ACC112 (cell line): ENCODE results near the gene JUNB.

Experiments
- H2AFZ ChIP-seq: fragments of 200-600 bp; sonication (generic); one replicate; pipeline ENCODE4 v1.6.0; 2017; ENCODE audit warnings: antibody characterized with exemption, low read length; ENCODE audit not compliant: unreplicated experiment
- H3K27ac ChIP-seq: fragments of 200-600 bp; sonication (generic); 2 replicates; pipeline ENCODE4 v1.5.1; 2014; ENCODE audit warnings: low read depth, mild to moderate bottlenecking, antibody characterized with exemption, low read length, moderate library complexity
- H3K27me3 ChIP-seq: fragments of 200-600 bp; sonication (generic); 2 replicates; pipeline ENCODE4 v1.6.1; 2014; ENCODE audit warnings: mild to moderate bottlenecking, antibody characterized with exemption, low read length, moderate library complexity, mixed read lengths; ENCODE audit not compliant: insufficient read depth
- H3K36me3 ChIP-seq: fragments of 200-600 bp; sonication (generic); 2 replicates; pipeline ENCODE4 v1.6.1; 2016; ENCODE audit warnings: mild to moderate bottlenecking, antibody characterized with exemption, low read length, moderate library complexity, mixed read lengths; ENCODE audit not compliant: insufficient read depth
- H3K4me1 ChIP-seq: fragments of 200-600 bp; sonication (generic); one replicate; pipeline ENCODE4 v1.6.1; 2016; ENCODE audit warnings: low read length, mixed read lengths; ENCODE audit not compliant: insufficient read depth, unreplicated experiment, control insufficient read depth
- H3K4me3 ChIP-seq: fragments of 200-600 bp; sonication (generic); 2 replicates; pipeline ENCODE4 v1.5.1; 2014; ENCODE audit warnings: mild to moderate bottlenecking, low read depth, low read length
- H3K79me2 ChIP-seq: fragments of 200-600 bp; sonication (generic); one replicate; pipeline ENCODE4 v1.6.0; 2016; ENCODE audit warnings: low read length; ENCODE audit not compliant: control insufficient read depth, unreplicated experiment, insufficient read depth

Gene JUNB

GRCh38 chr19:12774588-12775555 lies 16.4 kb upstream of the JUNB start, which contains the start of gene HOOK2:
Gene HOOK2, minus strand, starts transcription at chr19:12775552. Its CDS starts 103 bp downstream, at chr19:12775449.
- Histone ChIP-seq H3K27me3 (no peaks in the 10 kb centered on the region), H3K4me1 (peaks cover 22% of the 10 kb centered on the region), H3K4me3 (peak within 1 kb of the TSS; percentile 79), H3K79me2 (no peaks in the 10 kb centered on the region), H2AFZ (peak within 1 kb of the TSS; percentile 38), H3K27ac (no peak within 1 kb of the TSS), H3K36me3 (no peaks in the 10 kb centered on the region)

DNA sequence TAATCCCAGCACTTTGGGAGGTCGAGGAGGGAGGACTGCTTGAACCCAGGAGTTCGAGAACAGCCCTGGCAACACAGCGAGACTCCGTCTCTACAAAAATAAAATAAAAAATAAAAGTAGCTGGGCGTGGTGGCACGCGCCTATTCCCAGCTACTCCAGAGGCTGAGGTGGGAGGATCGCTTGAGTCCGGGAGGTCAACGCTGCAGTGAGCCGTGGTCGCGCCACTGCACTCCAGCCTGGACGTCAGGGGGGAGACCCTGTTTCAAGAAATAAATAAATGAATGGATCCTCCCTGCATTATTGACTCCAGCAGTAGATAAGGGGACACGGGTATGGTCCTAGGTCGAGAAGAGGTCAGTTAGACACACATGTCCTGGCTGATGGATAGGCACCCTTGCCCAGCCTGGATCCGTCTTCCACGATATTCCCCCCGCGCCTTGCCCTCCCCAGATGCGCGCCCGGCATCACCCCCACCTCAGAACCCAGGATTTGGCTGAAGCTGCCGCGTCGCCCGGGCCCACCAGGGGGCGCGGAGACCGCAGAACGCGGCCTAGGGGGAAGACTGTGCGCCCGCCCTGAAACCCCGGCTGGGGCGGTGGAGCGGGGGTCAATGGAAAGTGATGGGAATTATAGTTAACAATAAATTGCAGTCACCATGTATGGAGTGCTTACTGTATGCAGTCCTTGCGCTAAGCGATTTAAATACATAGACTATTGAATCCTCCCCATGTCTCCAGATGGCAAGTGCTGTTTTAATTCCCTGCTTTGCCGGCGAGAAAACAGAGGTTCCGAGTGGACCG lies 13.9 kb upstream of the JUNB start:
- Histone ChIP-seq H3K27me3 (no peaks in the 10 kb centered on the region), H2AFZ (peak overlapping the region; percentile 93), H3K4me3 (peak overlapping the region; percentile 78), H3K79me2 (no peaks in the 10 kb centered on the region), H3K4me1 (peaks cover 30% of the 10 kb centered on the region), H3K27ac (peak overlapping the region; percentile 98), H3K36me3 (no peaks in the 10 kb centered on the region)

DNA sequence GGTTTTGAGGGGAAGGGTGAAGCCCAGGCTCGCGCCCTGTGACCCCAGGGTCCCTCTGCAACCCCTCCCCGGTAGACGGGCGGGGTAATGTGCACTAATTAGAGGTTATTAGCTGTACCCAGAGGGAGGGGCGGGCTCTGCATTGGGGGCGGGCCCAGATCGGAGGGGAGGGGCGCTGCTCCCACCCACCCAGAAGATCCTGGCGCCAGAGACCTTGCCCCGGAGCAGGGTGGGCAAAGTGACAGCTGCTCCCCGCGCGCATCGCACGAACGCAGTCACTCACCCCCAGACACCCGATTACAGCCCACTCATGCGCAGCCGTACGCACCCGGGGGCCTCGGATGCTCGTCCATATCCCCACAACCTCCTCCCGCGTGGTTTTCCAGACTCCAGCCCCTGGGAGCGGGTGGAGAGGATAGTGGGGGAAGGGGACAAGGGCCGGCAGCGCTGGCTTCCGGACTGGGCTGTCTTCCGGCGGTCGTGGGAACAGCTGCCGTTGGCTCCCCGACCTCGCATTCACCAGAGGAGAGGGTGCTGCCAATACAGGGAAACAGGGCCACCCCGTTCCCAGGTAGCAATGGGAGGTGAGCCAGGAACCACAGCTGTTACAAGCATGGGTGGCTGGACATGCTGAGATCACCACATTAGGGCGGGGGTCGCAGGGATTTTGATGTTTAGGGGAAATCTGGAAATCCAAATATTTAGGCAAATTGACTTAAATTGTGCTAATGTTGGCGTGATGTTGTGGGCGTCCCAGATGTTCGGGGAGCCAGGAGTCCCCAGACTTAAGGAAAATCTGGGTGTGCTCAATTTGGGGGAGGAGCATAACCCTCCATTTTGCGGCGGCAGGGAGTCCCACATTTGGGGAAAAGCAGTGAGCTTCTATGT lies 13.0 kb upstream of the JUNB start:
- H3K27me3 ChIP-seq, result no peaks in the 10 kb centered on the region
- H3K36me3 ChIP-seq, result no peaks in the 10 kb centered on the region
- peaks cover 36% of the 10 kb centered on the region for H3K4me1 ChIP-seq
- H2AFZ ChIP-seq, result peak overlapping the region; percentile 93
- H3K79me2 ChIP-seq, result no peaks in the 10 kb centered on the region
- H3K4me3 ChIP-seq, result peak overlapping the region; percentile 78
- peak overlapping the region; percentile 98 for H3K27ac ChIP-seq

DNA sequence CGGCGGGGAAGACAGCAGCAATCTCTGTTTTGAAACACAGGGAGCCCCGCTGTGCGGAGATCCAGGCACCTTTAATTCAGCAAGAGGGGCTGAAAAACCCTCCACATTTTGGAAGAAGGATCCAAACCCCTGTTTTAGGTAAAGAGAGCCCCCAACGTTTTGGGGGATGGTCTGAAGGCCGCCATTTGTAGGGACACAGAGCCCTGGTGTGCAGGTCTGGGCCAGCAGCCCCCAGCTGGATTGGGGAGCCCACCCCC lies 12.5 kb upstream of the JUNB start:
- H3K79me2 ChIP-seq, result no peaks in the 10 kb centered on the region
- H3K4me1 ChIP-seq, result peaks cover 36% of the 10 kb centered on the region
- peak overlapping the region; percentile 78 for H3K4me3 ChIP-seq
- H3K36me3 ChIP-seq, result no peaks in the 10 kb centered on the region
- H3K27me3 ChIP-seq, result no peaks in the 10 kb centered on the region
- H3K27ac ChIP-seq, result peak overlapping the region; percentile 98
- H2AFZ ChIP-seq, result no peak overlapping the region

DNA sequence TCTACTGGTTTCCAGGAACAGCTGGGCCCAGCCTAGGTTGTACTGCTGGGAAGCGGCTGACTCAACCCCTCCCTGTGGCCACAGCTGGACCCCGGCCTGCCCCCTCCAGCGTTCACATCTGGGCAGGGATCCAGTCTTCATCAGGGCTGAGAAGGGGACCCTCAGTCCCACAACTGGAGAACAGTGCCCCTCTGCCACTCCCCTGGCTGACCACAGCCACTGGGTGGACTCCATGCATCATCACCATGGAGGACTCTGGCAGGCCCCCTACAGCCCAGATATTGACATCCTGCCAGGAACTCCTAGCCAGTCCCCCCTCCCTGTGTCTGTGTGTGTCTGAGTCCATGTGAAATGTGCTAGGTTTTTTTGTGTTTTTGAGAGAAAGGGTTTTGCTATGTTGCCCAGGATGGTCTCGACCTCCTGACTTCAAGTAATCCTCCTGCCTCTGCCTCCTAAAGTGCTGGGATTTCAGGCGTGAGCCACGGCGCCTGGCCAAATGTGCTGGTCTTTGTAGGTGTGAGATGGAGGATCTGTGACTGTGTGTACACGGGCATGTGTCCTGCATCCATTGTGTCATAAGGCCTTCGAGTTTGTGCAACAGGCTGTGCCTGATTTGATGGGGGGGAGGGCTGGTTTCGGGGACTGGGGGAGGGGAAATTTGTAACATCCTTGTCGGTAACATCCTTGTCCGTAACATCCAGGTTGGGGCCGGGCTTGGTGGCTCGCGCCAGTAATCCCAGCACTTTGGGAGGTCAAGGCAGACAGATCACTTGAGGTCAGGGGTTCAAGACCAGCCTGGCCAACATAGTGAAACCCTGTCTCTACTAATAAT lies 11.9 kb upstream of the JUNB start:
- Histone ChIP-seq H3K27ac (peak overlapping the region; percentile 98), H2AFZ (no peak overlapping the region), H3K4me3 (peak overlapping the region; percentile 78), H3K4me1 (peaks cover 40% of the 10 kb centered on the region), H3K36me3 (no peaks in the 10 kb centered on the region), H3K27me3 (no peaks in the 10 kb centered on the region), H3K79me2 (no peaks in the 10 kb centered on the region)

GRCh38 chr19:12782174-12782423 lies 9.2 kb upstream of the JUNB start:
- Histone ChIP-seq H3K79me2 (no peaks in the 10 kb centered on the region), H2AFZ (no peak overlapping the region), H3K4me1 (peaks cover 59% of the 10 kb centered on the region), H3K27me3 (no peaks in the 10 kb centered on the region), H3K27ac (peak overlapping the region; percentile 92), H3K36me3 (no peaks in the 10 kb centered on the region), H3K4me3 (peak overlapping the region; percentile 74)

DNA sequence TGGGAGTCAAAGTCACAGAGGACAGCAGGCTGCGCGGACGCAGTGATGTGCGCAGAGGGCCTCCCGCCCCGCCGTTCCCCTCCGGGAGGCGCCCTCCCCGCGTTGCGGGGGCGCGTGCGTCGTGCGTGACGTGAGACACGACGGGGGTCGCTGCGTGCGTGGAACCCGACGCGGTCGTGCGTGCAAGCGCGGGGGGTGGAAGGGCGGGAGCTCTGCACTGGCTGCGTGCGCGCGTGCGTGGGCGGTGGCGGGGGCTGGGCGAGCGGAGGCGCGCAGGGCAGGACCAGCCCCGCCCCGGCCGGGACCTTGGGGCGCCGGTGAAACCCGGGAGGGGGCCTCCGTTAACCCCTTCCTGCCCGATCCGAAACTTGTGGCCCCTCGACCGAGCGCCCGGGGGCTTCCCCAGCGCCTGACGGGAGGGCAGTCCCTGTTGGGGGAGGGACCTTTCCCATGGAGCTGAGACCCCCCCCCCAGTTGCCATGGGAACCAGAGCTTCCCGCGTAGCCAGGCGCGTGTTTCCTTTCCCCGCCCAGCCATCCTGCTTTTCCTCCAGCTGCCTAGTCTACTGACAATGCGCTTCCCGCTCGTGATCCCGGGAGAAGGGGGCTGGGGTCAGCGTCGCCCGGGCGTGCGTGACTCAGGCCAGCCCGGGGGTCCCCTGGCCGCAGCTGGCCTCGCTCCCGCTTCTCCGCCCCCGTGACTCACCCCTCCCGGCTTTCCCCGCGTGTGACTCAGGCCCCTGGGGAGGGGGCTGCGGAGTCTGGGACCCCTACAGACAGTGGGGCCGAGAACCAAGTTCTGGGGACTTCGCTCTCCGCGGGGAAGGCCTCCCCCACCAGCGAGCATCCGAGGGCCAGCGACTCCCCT lies 8.6 kb upstream of the JUNB start:
- Histone ChIP-seq H3K27me3 (no peaks in the 10 kb centered on the region), H2AFZ (peak overlapping the region; percentile 14), H3K79me2 (no peaks in the 10 kb centered on the region), H3K4me3 (peak overlapping the region; percentile 74), H3K27ac (peak overlapping the region; percentile 92), H3K4me1 (peaks cover 59% of the 10 kb centered on the region), H3K36me3 (no peaks in the 10 kb centered on the region)

- peaks cover 63% of the 10 kb centered on the region for H3K4me1 ChIP-seq
- no peaks in the 10 kb centered on the region for H3K79me2 ChIP-seq
- peak overlapping the region; percentile 74; the same call in 1 of the 2 replicates for H3K4me3 ChIP-seq
- no peaks in the 10 kb centered on the region for H3K27me3 ChIP-seq
- H3K27ac ChIP-seq, result peak overlapping the region; percentile 92
- H2AFZ ChIP-seq, result no peak overlapping the region
- H3K36me3 ChIP-seq, result no peaks in the 10 kb centered on the region
Measured at GRCh38 chr19:12783291-12783848, 7.9 kb upstream of the JUNB start.

- Histone ChIP-seq H3K79me2 (no peaks in the 10 kb centered on the region), H3K27me3 (no peaks in the 10 kb centered on the region), H3K4me3 (no peak overlapping the region), H3K4me1 (peaks cover 63% of the 10 kb centered on the region), H2AFZ (no peak overlapping the region), H3K27ac (peak overlapping the region; percentile 92), H3K36me3 (no peaks in the 10 kb centered on the region)
Measured at GRCh38 chr19:12783849-12784393, 7.4 kb upstream of the JUNB start.
